GM21423 (cell line): ENCODE results near the gene NFATC2IP.
A peak's percentile ranks its signal among the peaks of the same experiment; 100 is the strongest.
"Not testable (repeated sequence)": the region's sequence is repeated elsewhere in the genome, so short reads cannot be mapped to it uniquely, and the experiment has no call there.

Source experiments
- ATAC-seq: cut with Tn5 transposase; IDR thresholded peaks from one replicate; pipeline ENCODE4 v1.9.1; 2021; ENCODE audit warnings: mild to moderate bottlenecking, moderate library complexity; ENCODE audit not compliant: unreplicated experiment

The NFATC2IP gene

DNA sequence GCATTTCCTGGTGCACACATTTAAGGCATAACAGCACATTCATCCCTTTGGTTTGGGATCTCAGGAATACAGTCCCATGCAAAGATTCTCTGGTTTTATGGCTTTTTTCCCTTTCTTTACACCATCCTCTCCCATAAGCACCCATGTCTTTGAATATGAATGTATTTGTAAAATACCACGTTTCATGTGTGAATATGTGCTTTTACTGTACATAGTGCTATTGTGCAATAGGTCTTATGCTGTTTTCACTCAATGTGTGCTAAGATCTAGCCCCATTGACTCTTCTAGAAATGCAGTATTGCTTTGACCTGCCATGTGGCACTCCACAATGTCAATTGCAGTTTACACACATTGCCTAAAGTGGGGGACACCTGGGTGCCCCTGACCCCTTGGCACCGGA, 13.8 kb downstream of the NFATC2IP start:
- ATAC-seq, result no peak

DNA sequence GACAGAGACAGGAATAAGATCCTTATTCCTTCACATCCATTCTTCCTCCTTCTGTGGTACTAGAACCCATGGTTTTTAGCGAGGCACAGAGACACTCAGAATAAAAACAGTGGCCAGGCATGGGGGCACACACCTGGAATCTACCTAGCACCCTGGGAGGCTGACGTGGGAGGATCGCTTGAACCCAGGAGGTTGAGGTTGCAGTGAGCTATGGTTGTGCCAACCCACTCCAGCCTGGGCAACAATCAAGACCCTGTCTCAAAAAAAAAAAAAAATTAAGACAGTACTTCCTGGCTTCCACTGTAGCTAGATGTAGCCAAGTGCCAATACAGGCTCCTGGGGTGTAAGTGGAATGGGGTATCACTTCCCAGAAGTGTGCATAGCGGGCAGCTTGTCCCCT, 16.4 kb downstream of the NFATC2IP start:
- ATAC-seq, result no peak

DNA sequence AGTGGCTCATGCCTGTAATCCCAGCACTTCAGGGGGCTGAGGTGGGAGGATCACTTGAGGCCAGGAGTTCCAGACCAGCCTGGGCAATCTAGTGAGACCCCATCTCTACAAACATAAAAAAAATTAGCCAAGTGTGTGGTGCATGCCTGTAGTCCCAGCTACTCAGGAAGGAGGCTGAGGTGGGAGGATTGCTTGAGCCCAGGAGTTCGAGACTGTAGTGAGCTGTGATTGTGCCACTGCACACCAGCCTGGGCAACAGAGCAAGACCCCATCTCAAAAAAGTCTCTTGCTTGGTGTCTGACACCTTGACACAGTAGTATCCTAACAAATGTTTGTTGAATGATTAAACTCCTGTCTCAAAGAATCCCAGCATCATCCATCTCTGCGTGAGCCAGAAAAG, 19.0 kb downstream of the NFATC2IP start:
- not testable (repeated sequence) for ATAC-seq

DNA sequence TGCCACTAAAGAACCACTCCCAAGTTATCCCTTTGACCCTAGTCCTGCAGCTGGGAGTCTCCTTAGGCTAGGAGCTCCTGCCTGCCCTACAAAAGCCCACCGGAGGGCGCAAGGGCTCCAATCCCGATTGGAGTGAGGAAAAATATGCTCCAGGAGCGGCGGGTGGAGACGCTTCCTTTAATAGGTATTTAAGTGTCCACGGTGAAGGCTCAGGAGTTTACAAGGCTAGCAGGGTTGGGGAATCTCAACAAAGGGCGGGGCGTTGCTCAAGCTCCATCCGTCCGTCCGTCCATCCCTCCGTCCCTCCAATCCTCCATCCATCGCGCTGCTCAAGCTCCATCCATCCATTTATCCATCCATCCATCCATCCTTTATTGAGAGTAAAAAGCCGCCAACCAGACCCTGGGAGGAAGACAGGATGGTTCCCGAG, 23.3 kb downstream of the NFATC2IP start:
- peak; percentile 12 for ATAC-seq

DNA sequence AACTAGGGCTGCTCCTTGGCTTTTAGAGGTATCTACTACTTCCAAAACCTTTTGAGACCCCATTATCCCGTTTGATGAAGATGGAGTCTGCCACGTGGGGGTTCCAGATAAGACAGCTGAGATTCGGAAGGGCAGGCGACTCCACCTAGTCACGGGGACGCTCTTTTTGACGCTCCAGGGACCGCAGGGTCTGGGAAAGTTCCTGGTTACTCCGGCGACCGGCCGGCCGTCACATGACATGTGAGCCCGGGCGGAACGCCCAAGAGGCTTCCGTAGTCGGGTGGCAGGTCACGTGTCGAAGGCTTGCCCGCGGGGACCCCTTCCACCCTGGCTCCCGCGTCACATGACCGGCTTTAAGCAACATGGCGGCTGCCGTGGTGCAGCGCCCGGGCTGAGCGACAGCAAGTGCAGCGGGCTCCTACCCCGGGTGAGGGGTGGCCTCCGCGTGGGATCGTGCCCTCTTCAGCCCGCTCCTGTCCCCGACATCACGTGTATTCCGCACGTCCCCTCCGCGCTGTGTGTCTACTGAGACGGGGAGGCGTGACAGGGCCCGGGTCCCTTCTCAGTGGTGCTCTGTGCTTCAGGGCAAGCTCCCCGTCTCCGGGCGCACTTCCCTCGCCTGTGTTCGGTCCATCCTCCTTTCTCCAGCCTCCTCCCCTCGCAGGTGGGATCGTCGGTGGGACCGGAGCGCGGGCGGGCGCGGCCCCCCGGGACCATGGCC, 23.9 kb downstream of the NFATC2IP start, which contains the start of gene SPNS1:
Gene SPNS1 (plus strand): TSS at position 342 of the 721 bp plus-strand sequence. CDS start 374 bp downstream, at position 716.
- ATAC-seq, result peak; percentile 86

DNA sequence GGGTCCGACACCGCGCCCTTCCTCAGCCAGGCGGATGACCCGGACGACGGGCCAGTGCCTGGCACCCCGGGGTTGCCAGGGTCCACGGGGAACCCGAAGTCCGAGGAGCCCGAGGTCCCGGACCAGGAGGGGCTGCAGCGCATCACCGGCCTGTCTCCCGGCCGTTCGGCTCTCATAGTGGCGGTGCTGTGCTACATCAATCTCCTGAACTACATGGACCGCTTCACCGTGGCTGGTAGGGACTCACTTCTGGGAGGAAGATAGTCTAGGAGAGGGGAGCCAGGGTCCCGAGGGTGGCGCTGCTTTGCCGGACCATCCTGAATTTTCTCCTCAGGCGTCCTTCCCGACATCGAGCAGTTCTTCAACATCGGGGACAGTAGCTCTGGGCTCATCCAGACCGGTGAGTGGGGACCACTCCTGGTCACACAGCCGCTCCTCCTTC, 24.4 kb downstream of the NFATC2IP start:
- peak; percentile 18 for ATAC-seq

DNA sequence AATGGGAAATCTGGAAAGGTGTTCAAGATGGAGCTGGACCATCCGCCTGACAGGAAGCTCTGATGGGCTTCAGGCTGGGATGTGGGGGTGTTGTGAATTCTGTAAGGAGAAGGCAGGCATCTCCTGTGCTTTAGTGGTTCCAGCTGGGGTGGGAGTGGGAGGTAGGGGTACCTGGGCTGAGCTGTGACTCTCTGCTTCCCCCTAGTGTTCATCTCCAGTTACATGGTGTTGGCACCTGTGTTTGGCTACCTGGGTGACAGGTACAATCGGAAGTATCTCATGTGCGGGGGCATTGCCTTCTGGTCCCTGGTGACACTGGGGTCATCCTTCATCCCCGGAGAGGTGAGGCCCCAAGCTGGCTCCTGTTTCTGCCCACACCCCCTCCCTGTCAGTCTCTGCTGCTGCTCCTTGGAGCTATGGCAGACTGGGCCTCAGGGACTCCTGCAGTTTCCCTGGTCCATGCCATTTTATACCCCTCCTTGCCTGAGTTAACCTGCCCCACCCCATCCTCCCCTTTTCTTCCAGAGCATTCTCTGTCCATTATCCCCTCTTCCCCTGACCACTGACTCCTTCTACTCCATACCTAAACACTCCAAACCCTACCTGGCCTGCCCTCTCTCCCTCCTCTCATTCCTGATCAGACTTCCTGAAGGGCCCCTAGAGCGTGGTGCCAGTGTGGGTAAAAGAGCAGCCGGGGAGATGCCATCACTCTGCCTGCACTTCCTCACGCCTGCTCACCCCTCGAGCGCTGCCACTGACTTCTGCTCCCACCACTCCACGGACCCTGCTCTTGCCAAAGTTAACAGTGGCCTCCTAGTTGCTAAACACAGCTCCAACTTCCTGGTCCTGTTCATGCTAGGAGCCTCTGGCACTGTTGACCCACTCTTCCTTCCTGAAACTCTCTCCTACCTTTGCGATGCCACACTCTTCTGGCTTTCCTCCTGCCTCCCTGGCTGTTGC, 27.2 kb downstream of the NFATC2IP start:
- ATAC-seq, result no peak

DNA sequence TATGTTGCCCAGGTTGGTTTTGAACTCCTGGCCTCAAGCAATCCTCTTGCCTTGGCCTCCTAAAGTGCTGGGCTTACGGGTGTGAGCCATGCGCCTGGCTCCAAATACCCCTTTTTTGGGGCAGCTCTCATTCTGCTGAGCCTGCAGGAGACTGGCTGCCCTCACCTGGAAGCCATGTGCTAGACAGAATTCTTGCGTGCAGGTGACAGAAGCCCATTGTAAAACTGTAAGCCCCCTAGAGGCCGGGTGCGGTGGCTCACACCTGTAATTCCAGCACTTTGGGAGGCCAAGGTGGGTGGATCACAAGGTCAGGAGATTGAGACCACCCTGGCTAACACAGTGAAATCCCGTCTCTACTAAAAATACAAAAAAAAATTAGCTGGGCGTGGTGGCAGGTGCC, 29.6 kb downstream of the NFATC2IP start:
- ATAC-seq, result not testable (repeated sequence)

DNA sequence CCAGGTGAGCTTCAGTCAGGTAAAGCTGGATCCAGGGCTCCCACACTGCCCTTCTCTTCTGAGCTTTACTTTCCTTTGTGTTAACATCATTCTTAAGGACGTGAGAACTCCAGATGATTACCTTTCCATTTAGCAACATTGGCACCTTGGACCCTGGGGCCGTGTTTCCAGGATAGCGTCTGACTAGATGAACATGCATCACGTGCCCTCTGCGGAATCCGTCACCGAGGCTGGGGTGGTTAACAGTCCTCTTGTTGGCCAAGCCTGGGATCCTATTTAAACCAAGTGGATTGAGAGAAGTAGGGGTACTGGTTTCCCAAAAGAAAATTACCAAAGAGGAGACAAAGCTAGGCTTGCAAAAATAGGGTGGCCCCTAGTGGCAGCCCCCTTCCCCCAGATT, 30.2 kb downstream of the NFATC2IP start:
- ATAC-seq, result no peak

DNA sequence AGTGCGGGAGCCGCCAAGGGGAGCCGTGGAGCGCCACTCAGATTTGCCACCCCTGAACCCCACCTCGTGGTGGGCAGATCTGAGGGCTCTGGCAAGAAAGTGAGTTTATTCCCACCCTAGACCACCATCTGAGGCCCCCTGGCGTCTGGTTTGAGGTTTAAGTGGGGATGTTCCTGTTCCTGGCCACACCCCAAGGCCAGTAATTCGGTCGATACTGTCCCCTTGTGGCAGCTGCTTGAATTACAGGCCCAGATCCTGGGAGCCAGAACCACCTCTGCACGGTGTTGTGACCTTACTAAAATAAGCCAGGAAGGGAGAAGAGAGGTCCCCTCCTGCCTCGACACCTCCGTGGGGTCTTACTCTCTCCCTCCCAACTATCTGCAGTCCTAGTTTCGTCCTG, 30.8 kb downstream of the NFATC2IP start:
- no peak for ATAC-seq

DNA sequence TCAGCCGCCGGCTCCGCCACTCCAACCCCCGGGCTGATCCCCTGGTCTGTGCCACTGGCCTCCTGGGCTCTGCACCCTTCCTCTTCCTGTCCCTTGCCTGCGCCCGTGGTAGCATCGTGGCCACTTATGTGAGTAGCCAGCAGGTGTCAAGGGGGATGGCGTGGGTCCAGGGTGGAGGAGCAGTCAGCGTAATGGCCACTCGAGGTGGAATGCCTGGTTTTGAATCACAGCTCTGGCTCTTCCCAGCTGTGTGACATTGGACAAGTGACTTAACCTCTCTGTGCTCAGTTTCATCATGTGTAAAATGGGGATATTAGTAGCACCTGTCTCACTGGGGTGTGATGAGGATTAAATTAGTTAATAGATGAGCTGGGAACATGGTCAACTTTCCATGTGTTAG, 31.7 kb downstream of the NFATC2IP start:
- no peak for ATAC-seq

DNA sequence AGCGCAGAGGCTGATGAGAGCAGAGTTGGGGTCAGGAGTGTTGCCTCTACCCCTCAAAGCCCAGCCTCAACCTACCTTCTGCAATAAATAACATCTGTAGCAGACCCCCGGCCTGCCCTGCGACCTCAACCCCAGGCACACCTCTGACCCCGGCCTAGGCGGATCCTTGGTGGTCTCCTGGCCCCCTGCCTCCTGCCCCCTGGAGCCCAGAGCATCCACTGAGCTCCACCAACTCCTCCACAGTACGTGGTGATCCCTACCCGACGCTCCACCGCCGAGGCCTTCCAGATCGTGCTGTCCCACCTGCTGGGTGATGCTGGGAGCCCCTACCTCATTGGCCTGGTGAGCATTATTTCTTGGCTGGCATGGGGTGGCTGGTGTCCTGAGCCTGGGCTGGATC, 32.2 kb downstream of the NFATC2IP start:
- ATAC-seq, result no peak

DNA sequence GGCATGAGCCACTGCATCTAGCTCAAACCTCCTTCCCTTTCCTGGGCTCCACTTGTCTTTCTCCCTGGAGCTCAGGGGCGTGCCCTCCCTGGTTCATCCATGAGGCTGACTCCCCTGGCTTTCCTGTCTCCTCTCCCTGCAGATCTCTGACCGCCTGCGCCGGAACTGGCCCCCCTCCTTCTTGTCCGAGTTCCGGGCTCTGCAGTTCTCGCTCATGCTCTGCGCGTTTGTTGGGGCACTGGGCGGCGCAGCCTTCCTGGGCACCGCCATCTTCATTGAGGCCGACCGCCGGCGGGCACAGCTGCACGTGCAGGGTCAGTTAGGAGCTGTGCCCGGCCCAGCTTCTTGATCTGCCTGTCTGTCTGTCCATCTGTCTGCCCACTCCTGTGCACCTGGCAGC, 32.9 kb downstream of the NFATC2IP start:
- ATAC-seq, result no peak

DNA sequence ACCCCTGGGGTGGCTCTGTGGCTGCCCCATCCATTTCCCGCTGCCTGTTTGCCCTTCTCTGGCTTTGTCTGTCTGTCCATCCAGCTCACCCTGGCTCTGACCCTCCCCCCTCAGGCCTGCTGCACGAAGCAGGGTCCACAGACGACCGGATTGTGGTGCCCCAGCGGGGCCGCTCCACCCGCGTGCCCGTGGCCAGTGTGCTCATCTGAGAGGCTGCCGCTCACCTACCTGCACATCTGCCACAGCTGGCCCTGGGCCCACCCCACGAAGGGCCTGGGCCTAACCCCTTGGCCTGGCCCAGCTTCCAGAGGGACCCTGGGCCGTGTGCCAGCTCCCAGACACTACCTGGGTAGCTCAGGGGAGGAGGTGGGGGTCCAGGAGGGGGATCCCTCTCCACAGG, 33.4 kb downstream of the NFATC2IP start:
- ATAC-seq, result no peak

DNA sequence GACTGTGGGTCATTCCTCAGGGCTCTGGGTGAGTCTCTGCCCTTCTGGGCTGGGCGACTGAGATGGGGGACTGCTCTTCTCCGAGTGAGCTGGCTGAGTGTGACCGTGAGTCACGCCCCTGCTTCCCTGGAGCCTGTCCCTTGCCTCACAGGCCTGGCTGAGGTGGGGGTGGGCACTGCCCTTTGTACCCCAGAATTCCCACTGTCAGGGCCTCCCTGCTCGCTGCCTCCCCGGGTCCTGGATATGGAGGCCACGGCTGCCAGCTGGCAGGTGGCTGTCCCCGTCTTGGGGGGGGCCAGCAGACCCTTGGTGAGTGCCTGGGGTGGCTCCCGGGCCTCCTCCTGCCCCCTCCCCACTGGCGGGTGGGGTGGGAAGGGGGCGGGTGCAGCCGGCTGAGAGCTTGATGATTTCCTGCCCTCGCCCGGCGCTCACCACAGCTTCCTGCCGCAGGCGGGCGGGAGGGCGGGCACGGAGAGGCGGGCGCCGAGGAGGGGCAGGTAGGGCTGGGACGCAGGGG, 33.9 kb downstream of the NFATC2IP start, which contains the start of gene LAT:
Gene LAT (plus strand): TSS at position 434 of the 517 bp plus-strand sequence. CDS start 366 bp downstream, outside the sequence.
- peak; percentile 57 for ATAC-seq

DNA sequence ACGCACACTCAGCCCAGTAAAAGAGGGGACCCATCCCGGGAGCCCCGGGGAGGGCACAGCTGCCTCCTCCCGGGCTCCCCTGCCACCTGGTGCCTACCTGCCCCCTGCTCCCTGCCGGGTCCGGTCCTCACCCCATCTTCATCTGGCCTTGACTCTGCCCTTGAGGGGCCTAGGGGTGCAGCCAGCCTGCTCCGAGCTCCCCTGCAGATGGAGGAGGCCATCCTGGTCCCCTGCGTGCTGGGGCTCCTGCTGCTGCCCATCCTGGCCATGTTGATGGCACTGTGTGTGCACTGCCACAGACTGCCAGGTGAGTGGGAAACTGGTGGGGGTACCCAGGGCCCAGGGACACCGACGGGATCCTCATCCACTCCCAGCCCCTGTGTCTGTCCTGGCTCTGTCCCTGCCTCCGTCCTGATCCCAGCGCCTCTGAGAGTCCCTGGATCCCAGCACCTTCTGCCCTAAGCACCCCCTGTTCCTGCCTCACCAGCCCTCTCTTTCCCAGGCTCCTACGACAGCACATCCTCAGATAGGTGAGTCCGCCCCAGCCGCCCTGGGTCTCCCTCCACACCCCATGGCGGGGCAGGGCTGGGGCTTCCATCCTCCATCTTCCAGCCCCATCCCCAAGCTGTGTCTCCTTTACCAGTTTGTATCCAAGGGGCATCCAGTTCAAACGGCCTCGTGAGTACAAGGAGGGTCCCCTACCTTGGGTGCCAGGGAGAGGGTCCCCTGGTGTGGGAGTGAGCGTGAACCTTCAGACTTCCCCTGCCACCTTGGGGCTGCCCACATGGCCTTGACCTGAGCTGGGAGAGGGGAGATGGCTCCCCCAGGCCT, 34.7 kb downstream of the NFATC2IP start:
- ATAC-seq, result no peak

DNA sequence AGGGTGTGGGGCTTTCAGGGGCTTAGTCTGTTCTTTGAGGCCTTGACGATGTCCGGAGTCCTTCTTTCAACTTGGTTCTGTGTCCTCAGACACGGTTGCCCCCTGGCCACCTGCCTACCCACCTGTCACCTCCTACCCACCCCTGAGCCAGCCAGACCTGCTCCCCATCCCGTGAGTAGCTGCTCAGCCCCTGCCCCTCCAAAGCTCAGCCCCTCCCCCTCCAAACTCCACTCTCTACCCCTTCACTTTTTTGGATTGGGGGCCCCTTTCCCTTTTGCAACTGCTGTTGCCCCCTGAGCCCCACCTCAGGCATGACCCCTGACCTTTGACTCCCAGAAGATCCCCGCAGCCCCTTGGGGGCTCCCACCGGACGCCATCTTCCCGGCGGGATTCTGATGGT, 35.3 kb downstream of the NFATC2IP start:
- ATAC-seq, result no peak

DNA sequence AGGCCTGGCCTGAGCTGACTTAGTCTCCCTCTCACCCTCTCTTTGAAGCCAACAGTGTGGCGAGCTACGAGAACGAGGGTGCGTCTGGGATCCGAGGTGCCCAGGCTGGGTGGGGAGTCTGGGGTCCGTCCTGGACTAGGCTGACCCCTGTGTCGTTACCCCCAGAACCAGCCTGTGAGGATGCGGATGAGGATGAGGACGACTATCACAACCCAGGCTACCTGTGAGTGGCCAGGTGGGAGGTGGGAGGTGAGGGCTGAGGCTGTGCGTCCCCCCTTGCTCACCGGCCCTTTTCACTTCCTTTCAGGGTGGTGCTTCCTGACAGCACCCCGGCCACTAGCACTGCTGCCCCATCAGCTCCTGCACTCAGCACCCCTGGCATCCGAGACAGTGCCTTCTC, 35.8 kb downstream of the NFATC2IP start:
- ATAC-seq, result no peak

DNA sequence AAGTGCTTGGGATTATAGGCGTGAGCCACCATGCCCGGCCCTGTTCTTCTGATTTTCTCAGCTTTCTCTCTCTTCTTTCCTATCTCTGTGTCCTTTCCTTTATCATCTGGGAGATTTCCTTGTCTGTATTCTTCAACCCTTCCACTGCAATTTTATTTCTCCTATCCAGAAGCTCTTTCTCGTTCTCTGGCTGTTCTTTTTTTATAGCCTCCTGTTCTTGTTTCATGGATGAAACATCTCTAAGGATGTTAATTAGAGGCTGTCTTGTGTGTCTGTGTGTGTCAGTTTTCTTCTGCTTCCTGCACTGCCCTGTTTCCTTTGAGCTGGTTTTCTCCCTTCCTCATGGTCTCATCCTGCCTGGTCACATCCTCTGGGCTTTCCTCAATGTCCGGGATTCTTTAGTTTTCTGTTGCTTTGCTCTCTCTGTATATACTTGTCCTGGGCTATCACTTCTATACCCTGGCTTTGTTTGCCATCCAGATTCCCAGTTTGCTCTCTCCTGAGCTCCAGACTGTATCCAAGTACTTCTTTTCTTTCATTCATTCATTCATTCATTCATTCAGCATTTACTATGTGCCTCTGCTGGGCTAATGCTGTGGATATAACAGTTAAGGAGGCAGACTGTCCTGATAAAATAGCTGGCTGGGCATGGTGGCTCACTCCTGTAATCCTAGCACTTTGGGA, 36.6 kb downstream of the NFATC2IP start:
- ATAC-seq, result no peak

DNA sequence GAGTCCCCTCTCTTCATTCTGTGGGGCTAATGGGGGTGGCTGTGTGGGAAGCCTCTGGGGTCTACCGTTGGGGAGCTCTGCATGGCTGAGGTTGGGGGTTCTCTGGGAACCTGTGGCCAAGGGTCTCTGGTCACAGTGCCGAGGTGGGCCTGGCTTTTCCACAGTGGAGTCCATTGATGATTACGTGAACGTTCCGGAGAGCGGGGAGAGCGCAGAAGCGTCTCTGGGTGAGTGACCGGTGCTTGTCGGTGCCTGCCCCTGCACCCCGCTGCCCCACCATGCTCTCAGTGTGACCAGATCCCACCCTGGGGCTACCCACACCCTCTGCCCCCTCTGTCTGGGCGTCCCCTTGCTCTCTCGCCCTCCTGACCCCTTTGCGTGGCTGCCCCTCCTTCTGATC, 38.6 kb downstream of the NFATC2IP start:
- ATAC-seq, result no peak
